Renal cortex interstitium (tissue), 15 donors: ENCODE results near the gene NDUFS1. TPM values are rescaled to one million over a fixed set of nuclear protein-coding genes. Genes with fewer than 3 reads are reported as not detected.
"Not testable (repeated sequence)": the region's sequence is repeated elsewhere in the genome, so short reads cannot be mapped to it uniquely, and the experiment has no call there.

ENCODE experiments used
- DNase-seq, 11 donors: peaks; one replicate each; pipeline ENCODE4 v3.0.0-alpha.2; 2013; ENCODE audit warnings: low read depth in 9 of 11, low spot score in 4 of 11; ENCODE audit errors: extremely low read depth in 1 of 11
- long read RNA-seq, 16 experiments: transcript quantifications; one replicate each; lab custom pipeline, GENCODE V29; 2026
- polyA plus RNA-seq, 3 donors: library from polyadenylated mRNA; unstranded; fragments of 120-200 nt; gene quantifications; one replicate each; pipeline ENCODE4 v1.2.1, GENCODE V29; 2013; ENCODE audit not compliant: insufficient read length in 3 of 3

The NDUFS1 gene
- 10 to 100 TPM; 74.2 to 79.0 (median 77.6) TPM for polyA plus RNA-seq
- long read RNA-seq, donor 1, full-length matches to known transcripts = 8 of 8 reads
- long read RNA-seq, donor 1, partial matches to known transcripts = 0 of 8 reads
- long read RNA-seq, donor 1, other reads (novel, unspliced or antisense) = 0 of 8 reads
- long read RNA-seq, donor 2, full-length matches to known transcripts = 4 of 18 reads
- long read RNA-seq, donor 2, partial matches to known transcripts = 14 of 18 reads
- long read RNA-seq, donor 2, other reads (novel, unspliced or antisense) = 0 of 18 reads
- long read RNA-seq, donor 3, full-length matches to known transcripts = 15 of 1,439 reads
- long read RNA-seq, donor 3, partial matches to known transcripts = 1,303 of 1,439 reads
- long read RNA-seq, donor 3, other reads (novel, unspliced or antisense) = 121 of 1,439 reads
- long read RNA-seq, donor 4, full-length matches to known transcripts = 14 of 37 reads
- long read RNA-seq, donor 4, partial matches to known transcripts = 23 of 37 reads
- long read RNA-seq, donor 4, other reads (novel, unspliced or antisense) = 0 of 37 reads
- long read RNA-seq, donor 5 = 0 reads
- long read RNA-seq, donor 6, full-length matches to known transcripts = 4 of 33 reads
- long read RNA-seq, donor 6, partial matches to known transcripts = 29 of 33 reads
- long read RNA-seq, donor 6, other reads (novel, unspliced or antisense) = 0 of 33 reads
- long read RNA-seq, donor 7, full-length matches to known transcripts = 10 of 56 reads
- long read RNA-seq, donor 7, partial matches to known transcripts = 46 of 56 reads
- long read RNA-seq, donor 7, other reads (novel, unspliced or antisense) = 0 of 56 reads
- long read RNA-seq, donor 8, full-length matches to known transcripts = 20 of 2,048 reads
- long read RNA-seq, donor 8, partial matches to known transcripts = 1,915 of 2,048 reads
- long read RNA-seq, donor 8, other reads (novel, unspliced or antisense) = 113 of 2,048 reads
- long read RNA-seq, donor 9, full-length matches to known transcripts = 14 of 32 reads
- long read RNA-seq, donor 9, partial matches to known transcripts = 18 of 32 reads
- long read RNA-seq, donor 9, other reads (novel, unspliced or antisense) = 0 of 32 reads
- long read RNA-seq, donor 10, full-length matches to known transcripts = 12 of 1,123 reads
- long read RNA-seq, donor 10, partial matches to known transcripts = 1,047 of 1,123 reads
- long read RNA-seq, donor 10, other reads (novel, unspliced or antisense) = 64 of 1,123 reads
- long read RNA-seq, donor 11, full-length matches to known transcripts = 5 of 32 reads
- long read RNA-seq, donor 11, partial matches to known transcripts = 27 of 32 reads
- long read RNA-seq, donor 11, other reads (novel, unspliced or antisense) = 0 of 32 reads
- long read RNA-seq, donor 12, full-length matches to known transcripts = 3 of 3 reads
- long read RNA-seq, donor 12, partial matches to known transcripts = 0 of 3 reads
- long read RNA-seq, donor 12, other reads (novel, unspliced or antisense) = 0 of 3 reads
- long read RNA-seq, donor 13, full-length matches to known transcripts = 13 of 34 reads
- long read RNA-seq, donor 13, partial matches to known transcripts = 21 of 34 reads
- long read RNA-seq, donor 13, other reads (novel, unspliced or antisense) = 0 of 34 reads
- long read RNA-seq, donor 14, full-length matches to known transcripts = 3 of 1,546 reads
- long read RNA-seq, donor 14, partial matches to known transcripts = 1,469 of 1,546 reads
- long read RNA-seq, donor 14, other reads (novel, unspliced or antisense) = 74 of 1,546 reads
- long read RNA-seq, donor 15, full-length matches to known transcripts = 2 of 22 reads
- long read RNA-seq, donor 15, partial matches to known transcripts = 20 of 22 reads
- long read RNA-seq, donor 15, other reads (novel, unspliced or antisense) = 0 of 22 reads
- long read RNA-seq, donor 16, full-length matches to known transcripts = 22 of 2,832 reads
- long read RNA-seq, donor 16, partial matches to known transcripts = 2,654 of 2,832 reads
- long read RNA-seq, donor 16, other reads (novel, unspliced or antisense) = 156 of 2,832 reads

DNA sequence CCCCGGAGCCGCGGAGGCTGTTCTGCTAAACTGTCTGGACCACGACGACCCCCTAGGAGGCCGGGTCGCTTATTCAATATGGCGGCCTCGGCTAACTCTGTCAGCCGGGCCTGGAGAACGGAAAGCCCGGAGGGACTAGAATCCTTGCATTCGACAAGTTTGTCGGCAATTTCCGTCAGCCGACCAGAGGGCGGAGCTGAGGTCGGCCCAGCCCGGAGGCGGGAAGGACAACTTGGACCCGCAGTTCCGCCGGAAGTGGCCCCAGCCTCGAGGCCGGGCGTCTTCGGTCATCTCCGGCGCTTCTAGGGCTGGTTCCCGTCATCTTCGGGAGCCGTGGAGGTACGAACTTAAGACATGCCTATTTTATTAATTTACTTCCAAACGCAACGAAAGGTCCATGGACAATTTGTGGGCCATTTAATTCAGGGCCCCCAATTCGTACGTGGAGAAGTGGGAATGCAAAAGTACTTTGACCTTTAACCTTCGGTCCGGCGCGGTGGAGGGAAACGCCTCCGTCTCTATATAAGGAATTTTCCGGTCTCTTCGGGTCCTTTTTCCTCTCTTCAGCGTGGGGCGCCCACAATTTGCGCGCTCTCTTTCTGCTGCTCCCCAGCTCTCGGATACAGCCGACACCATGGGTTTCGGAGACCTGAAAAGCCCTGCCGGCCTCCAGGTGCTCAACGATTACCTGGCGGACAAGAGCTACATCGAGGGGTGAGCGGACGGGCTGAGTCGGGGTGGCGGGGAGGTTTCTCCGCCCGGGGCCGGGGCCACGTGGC, at the start of gene NDUFS1, which contains the start of gene EEF1B2:
Gene NDUFS1 (minus strand): TSS at position 99 of the 779 bp plus-strand sequence. CDS start 5,766 bp downstream, outside the sequence.
Gene EEF1B2 (plus strand): TSS at position 550 of the 779 bp plus-strand sequence. CDS start 85 bp downstream, at position 635.
- peak; percentile 94 to 99 (median 98) for DNase-seq

DNA sequence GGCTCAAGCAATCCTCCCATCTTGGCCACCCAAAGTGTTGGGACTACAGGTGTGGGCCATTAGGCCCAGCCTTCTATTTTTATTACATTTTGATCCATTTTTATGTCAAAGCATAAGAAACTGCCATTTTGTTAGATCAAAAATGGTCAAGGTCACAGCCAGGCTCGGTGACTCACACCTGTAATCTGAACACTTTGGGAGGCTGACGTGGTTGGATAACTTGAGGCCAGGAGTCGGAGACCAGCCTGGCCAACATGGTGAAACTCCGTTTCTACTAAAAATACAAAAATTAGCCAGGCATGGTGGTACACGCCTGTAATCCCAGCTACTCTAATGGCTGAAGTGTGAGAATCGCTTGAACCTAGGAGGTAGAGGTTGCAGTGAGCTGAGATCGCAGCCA, 49.7 kb upstream of the NDUFS1 start:
- DNase-seq = no peak

DNA sequence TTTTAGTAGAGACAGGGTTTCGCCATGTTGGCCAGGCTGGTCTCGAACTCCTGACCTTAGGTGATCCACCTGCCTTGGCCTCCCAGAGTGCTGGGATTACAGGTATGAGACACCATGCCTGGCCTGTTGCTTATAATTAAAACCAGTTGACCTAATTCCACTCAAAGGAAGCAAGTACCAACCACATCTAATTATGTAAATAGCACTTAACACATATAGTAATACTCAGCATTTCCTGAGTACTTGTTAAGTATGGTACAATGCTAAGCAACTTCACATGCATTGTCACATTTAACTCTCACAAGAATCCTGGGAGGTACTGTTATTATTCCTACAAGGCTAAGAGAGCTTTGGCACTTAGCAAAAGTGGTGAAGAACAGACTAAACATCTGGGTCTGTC, 48.1 kb upstream of the NDUFS1 start:
- DNase-seq = not testable (repeated sequence)

DNA sequence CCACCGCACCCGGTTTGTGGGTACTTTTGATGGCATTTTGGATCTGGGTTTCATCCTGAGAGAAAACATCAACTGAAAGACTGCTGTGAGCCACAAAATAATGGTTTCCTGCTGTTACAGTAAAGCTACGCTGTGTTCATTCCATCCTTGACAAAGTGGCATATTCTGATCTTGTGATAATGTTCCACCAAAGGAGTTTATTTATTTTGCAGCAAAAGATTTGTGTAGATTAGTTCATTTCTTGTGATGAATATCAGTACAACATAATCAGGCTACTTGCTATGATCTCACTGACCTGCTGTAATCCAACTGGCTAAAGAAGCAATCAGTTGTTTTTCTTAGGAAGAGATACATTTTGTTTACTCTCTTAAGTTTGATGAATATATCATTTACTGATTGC, 45.5 kb upstream of the NDUFS1 start:
- DNase-seq = no peak

DNA sequence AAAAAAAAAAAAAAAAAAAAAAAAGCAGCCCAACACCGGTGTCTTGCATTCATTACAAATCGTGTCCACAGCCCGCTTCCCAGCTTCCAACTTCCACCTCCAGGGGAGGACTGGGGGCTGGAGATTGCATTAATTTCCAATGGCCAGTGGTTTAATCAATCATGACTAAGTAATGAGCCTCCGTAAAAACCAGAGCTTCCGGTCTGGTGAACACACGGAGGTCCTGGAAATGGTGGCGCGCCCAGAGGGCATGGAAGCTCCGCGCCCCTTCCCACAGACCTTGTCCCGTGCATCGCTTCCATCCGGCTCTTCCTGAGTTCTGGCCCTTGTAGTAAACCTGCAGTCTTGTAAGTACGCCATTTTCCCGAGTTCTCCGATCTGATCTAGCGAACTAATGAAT, 44.1 kb upstream of the NDUFS1 start:
- no peak for DNase-seq

DNA sequence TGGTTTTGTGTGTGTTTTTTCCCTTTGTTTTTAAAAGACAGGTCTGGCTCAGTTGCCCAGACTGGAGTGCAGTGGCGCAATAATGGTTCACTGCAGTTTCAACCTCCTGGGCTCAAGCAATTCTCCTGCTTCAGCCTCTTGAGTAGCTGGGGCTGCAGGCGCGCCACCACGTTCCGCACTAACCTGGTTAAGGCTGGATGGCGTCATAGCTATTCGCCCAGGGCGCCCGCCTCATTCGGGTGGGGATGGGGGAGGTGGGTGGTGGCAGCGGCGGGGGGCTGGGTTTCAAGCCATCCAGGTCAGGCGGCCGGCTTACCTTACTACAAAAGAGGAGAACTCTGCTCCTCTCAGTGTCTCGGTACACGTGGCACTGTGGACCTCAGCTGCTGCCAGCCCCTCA, 43.2 kb upstream of the NDUFS1 start:
- DNase-seq = no peak

DNA sequence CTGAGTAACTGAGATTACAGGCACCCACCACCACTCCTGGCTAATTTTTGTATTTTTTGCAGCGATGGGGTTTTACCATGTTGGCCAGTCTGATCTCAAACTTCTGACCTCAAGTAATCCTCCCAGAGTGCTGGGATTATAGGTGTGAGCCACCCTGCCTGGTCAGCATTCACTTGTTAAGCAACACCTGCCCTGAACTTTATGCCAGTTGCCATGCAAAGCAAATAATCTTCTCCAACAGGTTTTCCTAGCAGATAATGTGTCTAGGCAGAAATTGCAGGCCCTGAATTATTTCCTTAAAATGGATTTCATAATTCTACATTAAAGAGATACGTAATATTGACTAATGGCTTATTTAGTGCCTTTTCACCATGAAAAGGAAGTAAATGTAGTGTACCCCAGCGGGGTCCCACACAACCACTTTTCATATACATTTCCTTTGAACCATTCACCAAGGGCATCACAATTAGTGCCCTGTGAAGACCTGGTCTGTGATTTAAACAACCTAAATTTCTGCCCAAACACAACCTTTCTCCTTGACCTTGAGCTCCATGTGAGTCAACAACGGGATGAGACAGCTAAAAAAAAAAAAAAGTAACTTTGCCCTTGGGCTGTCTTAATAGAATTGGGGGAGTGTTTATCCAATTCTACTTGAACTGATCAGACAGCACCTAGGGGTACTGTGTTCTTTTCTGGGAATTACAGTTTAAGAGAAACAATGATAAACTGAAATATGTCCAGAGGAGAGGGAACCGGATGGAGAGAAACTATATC, 42.0 kb upstream of the NDUFS1 start:
- DNase-seq = no peak

DNA sequence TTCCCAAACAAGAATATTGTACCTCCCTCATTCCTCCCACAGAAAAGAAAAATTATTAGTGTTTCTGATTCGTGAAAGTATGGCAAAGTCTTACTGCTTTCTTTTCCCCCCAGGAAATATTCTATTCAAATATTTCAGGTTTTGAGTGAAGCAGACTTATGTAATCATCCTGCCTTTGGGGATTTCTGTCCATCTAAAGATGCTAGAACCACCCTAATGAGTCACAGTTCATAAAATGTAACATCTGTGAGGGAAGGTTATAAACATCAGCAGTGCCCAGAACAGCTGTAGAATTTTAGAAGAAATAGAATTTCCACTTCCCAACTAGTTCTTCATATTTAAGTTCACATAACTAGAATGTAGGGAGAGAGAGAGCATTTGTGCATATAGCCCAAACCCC, 39.4 kb upstream of the NDUFS1 start:
- DNase-seq = no peak

DNA sequence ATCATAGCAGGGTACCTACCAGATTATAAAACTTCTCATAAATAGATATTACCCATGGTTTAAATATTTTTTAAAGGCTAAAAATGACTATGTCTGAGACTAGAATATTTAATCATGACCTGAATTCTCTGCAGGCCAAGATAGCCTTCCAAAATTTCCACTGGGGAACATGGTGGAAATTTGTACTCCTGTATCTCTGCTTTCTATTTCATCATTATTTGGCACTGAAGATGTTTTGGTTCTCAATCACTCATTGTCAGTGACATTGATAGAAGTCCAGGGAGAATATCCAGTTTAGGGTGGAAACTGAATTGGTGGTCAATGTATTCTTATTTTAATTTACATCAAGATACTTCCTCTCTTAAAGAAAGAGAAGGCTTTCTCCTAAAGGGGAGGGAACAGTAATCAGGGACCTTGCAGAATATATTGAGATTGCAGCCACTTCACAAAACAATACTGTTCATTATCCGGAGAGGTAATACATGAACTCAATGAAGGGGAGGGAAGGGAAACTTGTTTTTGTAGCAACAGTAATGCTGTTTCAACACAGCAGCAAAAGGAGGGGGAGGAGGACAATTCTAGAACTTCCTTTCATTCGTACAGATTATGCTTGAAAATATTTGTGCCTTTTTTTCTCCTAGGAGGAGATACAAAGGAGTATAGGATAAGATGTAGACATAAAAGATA, 34.6 kb upstream of the NDUFS1 start:
- DNase-seq = no peak

DNA sequence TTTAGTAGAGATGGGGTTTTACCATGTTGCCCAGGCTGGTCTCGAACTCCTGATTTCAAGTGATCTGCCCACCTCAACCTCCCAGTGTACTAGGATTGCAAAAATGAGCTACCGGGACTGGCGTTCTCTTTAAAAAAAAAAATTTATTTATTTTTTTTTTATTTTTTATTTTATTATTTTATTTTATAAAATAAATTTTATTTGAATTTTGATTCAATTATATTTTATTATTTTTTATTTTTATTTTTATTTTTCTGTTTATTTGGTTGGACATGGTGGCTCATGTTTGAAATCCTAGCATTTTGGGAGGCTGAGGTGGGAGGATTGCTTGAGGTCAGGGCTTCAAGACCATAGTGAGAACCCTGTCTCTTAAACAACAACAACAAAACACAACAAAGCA, 32.9 kb upstream of the NDUFS1 start:
- no peak for DNase-seq

DNA sequence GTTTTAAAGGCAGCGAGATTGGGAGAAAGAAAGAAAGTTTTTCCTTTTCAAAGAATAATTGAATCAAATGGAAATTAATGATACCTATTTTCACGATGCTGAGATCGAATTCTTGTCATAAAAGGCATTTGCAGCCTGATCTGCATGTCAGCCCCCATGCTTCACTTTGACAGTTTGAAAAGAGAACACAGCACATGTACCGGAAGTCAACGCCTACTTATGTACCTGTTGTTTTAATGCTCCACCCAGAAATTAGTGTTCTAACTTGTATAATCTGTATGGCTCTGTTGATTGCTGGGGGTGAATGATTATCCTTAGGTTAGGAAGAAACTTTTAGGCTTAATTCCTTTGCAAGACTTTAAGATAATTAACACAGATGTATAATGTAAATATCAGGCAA, 31.4 kb upstream of the NDUFS1 start:
- no peak for DNase-seq

DNA sequence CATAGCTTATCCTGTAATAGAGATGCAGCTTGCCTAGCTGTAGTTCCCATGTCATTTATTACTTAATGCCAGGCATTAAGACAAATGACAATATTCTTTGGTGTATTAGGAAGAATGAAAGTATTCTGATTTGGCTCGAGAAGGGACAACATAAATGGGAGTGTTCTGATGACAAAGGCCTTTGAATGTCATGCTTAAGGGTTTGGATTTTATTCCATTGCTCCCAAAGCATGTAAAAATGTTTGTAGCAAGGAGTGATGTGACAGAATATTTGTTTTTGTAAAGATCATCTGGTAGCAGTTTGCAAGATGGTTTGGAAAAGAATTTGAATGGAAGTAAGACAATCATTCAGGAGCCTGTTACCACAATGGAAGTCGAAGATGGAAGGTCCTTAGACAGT, 30.9 kb upstream of the NDUFS1 start:
- no peak for DNase-seq

DNA sequence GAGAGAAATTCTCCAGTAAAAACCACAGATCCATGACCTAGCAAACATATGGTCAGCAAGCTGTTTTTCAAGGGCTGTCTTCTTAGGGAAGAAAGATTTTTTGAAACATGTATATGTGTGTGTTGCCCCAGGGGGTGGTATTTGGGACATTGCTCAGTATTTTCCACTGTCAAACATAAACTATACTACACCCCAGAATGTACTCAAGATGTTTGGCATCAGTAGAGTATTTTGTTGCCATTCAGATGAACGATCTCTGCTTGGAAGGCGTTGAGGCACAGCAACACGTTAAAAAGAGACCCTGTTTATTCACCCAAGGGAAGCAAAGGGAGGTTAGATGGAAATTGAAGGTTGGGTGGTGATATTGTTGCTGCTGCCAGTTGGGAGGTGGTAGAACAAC, 30.4 kb upstream of the NDUFS1 start:
- no peak for DNase-seq

DNA sequence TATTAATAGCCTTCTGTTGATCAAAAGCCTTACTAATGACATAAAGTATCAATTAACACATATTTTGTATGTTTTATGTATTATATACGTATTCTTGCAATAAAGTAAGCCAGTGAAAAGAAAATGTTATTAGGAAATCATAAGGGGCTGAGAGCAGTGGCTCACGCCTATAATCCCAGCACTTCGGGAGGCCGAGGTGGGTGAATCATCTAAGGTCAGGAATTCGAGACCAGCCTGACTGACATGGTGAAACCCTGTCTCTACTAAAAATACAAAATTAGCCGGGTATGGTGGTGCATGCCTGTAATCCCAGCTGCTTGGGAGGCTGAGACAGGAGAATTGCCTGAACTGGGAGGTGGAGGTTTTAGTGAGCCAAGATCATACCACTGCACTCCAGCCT, 22.3 kb upstream of the NDUFS1 start:
- not testable (repeated sequence) for DNase-seq

DNA sequence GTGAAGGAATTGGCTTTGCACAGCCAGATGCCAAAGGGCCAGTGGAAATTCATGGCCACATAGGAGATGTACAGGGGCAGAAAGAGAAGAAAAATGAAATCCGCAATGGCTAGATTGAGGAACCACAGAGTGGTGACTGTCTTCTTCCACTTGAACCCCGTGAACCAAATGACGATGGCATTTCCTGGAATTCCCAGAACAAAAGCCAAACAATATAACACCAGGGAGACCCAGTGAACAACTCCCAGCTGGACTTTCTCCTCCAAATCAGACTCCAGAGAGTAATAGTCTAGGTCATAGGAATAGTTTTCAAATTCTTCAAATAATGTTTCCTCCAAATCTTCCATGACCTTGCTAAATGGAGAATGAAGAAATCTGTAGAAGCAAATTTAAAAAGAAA, 17.7 kb upstream of the NDUFS1 start:
- peak in 1 of 11 donors; percentile 6 for DNase-seq

DNA sequence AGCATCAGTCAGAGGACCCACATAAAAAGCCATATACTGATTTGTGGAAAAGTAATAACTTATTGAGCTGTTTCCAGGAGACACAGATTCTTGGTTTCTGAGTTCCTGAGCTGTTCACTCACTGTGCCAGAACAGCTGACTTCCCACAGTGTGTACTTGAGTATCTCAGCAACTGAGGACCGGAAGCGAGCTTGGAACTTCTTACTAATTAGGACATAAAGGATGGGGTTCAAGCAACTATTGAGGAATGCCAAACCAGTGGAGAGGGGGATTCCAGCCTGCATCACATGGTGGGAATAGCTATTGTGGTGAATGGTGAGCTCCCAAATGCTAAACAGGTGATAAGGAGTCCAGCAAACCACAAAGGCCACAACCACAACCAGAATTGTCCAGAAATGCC, 16.9 kb upstream of the NDUFS1 start:
- no peak for DNase-seq
